Brain pericyte (primary cell): ENCODE results near the gene PAM16.

Experiments used
- DNase-seq: peaks from one replicate; pipeline ENCODE4 v3.0.0-alpha.2; 2012; ENCODE audit warnings: low read depth, low spot score

Gene PAM16

DNA sequence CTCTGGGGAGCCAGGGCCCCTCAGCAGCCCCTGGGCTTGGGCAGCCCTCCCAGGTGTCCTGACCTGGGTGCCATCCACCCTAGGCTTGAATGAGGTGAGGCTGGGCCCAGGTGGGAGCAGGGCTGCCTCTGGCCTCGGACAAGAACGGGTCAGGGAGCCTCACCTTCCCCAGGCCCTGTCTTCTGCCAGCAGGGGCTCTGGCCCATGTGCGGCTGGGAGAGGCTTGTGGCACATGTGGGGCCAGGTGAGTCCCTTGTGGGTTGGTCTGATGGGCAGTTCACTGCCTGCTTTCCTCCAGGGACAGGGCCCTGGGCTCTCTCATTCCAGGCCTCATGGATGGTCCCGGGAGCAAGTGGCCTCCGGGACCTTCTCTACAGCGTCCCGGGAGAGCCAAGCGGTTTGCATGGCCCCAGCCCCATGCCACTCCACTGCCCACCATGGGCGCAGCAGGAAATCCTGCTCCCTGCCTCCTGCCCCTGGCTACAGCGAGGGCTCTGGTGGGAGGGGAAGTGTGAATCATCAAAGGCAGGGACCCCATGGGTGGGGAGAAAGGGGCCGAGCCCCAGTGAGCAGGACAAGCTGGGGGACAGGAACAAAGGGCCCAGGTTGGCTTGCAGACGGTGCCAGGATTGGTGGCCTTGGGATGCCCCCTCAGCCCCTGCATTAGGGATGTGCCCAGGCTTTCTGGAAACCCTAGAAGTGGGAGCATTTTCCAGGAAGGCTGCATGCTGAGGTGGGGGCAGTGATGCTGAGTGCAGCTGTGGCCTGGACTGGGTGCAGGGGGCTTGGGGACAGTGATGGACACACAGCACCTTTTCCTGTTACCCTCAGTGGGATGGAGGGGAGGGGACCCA is 32.7 kb upstream of the PAM16 start:
- no peak for DNase-seq

DNA sequence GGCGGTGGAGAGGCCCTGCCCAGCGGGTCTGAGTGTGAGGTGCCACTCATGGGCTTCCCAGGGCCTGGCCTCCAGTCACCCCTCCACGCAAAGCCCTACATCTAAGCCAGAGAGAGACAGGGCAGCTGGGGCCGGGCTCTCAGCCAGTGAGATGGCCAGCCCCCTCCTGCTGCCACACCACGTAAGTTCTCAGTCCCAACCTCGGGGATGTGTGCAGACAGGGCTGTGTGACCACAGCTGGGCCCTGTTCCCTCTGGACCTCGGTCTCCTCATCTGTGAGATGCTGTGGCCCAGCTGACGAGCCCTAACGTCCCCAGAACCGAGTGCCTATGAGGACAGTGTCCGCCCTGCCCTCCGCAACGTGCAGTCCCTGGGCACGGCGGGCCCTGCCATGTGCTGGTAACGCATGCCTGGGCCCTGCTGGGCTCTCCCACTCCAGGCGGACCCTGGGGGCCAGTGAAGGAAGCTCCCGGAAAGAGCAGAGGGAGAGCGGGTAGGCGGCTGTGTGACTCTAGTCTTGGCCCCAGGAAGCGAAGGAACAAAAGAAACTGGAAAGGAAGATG is 31.8 kb upstream of the PAM16 start:
- no peak for DNase-seq

DNA sequence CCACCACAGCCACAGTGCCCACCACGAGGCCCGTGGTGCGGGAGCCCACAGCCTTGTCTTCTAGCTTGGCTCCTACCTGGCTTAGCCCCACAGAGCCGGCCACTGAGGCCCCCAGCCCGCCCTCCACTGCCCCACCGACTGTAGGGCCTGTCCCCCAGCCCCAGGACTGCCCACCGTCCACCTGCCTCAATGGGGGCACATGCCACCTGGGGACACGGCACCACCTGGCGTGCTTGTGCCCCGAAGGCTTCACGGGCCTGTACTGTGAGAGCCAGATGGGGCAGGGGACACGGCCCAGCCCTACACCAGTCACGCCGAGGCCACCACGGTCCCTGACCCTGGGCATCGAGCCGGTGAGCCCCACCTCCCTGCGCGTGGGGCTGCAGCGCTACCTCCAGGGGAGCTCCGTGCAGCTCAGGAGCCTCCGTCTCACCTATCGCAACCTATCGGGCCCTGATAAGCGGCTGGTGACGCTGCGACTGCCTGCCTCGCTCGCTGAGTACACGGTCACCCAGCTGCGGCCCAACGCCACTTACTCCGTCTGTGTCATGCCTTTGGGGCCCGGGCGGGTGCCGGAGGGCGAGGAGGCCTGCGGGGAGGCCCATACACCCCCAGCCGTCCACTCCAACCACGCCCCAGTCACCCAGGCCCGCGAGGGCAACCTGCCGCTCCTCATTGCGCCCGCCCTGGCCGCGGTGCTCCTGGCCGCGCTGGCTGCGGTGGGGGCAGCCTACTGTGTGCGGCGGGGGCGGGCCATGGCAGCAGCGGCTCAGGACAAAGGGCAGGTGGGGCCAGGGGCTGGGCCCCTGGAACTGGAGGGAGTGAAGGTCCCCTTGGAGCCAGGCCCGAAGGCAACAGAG is 31.0 kb upstream of the PAM16 start:
- no peak for DNase-seq

DNA sequence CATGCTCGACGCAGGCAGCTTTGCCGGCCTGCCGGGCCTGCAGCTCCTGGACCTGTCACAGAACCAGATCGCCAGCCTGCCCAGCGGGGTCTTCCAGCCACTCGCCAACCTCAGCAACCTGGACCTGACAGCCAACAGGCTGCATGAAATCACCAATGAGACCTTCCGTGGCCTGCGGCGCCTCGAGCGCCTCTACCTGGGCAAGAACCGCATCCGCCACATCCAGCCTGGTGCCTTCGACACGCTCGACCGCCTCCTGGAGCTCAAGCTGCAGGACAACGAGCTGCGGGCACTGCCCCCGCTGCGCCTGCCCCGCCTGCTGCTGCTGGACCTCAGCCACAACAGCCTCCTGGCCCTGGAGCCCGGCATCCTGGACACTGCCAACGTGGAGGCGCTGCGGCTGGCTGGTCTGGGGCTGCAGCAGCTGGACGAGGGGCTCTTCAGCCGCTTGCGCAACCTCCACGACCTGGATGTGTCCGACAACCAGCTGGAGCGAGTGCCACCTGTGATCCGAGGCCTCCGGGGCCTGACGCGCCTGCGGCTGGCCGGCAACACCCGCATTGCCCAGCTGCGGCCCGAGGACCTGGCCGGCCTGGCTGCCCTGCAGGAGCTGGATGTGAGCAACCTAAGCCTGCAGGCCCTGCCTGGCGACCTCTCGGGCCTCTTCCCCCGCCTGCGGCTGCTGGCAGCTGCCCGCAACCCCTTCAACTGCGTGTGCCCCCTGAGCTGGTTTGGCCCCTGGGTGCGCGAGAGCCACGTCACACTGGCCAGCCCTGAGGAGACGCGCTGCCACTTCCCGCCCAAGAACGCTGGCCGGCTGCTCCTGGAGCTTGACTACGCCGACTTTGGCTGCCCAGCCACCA is 30.2 kb upstream of the PAM16 start:
- DNase-seq: no peak

DNA sequence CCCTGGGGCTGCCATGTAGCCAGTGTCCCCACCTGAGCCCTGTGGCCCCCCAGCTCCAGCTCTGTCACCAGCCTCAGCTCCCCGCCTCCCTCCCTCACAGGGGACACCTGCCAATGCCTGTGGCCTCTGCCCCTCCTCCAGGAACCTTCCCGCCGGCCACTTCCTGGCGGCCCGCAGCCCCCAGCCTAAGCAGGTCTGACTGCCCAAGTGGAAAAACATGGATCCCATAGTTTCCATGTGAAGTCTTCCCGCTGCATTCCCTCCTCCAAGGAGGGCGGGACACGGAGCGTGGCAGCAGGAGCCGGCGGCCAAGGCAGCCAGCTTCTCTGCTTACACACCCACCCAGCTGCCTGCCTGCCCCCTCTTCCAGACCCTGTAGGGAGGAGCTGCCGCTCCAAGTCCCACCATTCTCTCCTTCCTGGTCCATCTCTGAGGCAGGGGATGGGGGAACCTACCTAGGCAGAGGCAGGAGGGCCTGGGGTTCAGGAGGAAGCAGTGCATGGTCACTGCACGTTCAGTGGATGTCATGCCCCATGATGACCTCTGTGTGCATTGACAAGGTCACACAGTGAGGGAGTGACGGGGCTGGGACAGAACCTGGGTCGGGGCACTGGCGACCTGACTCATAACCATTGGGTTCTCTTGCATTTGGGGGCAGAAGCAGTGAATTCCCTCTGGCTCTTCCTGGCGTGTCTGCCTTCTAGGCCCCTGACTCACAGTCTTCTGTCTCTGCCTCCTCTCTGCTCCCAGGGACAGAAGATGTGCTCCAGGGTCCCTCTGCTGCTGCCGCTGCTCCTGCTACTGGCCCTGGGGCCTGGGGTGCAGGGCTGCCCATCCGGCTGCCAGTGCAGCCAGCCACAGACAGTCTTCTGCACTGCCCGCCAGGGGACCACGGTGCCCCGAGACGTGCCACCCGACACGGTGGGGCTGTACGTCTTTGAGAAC is 29.3 kb upstream of the PAM16 start:
- DNase-seq: no peak

DNA sequence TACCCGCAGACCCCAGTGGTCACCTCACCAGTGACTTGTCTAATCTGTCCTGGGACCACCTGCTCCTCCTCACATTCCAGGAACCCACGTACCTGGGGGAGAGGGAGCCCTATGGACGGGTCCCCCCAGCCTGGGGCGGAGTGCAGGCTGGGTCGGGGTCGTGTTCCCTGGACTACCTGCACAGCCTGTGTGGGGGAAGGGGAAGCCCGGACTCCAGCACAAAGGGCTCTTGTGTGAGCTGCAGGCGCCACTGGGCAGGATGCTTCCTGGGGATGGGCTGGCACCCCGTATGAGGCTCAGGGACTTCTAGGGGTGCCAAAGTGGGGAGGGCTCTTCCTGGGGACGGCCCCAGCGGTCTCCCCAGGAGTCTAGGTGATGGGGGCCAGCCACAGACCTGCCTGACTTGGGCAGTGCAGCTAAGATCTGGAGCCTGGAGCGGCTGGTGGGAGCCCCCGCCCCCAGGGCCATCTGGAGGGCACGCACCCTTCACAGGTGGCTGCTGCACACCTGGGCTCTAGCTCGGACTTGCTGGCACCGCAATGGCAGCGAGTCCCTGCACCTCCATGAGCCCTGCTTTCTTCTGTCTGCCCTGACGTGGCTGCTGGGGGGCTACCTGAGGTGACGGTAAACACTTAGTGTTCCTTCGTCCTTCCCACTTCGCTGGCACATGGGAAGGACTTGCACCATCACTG is 28.0 kb upstream of the PAM16 start:
- DNase-seq: no peak

DNA sequence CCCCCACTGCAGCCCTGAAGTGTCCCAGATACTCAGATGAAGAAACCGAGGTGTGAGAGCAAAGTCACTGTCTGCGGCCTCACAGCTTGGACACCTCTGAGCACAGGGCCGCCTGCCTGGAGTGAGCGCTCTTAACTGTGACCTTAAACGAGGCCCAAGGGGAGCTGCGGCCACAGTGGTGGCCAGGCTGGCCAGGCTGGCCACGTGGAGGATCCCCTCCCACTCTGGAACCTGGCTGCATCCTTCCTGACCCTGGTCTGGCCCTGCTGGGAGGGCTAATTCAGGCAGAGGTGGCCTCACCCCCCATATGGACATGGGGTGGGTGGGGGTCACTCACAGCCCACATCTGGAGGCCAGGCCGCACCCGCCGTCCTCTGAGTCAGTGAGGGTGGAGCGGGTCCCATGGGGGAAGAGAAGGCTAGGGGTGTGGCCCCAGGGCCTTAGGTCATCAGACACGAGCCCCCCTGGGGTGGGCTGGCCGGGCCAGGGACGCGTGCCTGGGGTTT is 27.1 kb upstream of the PAM16 start:
- no peak for DNase-seq

DNA sequence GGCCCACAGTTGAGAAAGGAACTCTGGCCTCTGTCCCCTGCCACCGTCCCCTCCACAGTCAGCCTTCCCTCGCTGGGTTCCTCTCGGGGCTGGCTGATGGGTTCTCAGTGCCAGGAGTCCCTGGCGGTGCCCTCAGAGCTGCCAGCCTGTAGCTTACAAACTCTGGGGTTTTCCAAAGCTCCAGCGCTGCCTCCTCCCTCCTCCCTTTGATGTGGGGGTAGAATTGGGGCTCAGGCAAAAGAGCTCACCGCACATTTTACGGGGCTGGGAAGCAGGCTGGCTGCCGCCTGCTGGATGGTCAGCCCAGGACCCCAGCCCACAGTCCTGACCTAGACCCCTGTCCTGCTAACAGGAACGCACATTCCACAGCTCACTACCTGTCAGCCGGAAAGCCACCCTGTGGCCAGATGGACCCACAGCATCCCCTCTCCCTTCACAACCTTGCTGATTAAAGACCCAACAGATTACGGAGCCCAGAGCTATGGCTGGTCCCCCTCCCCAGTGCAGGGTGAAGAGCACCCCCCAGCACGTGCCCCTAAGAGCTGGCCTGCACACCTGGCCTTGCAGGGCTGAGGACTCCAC is 26.5 kb upstream of the PAM16 start:
- no peak for DNase-seq

DNA sequence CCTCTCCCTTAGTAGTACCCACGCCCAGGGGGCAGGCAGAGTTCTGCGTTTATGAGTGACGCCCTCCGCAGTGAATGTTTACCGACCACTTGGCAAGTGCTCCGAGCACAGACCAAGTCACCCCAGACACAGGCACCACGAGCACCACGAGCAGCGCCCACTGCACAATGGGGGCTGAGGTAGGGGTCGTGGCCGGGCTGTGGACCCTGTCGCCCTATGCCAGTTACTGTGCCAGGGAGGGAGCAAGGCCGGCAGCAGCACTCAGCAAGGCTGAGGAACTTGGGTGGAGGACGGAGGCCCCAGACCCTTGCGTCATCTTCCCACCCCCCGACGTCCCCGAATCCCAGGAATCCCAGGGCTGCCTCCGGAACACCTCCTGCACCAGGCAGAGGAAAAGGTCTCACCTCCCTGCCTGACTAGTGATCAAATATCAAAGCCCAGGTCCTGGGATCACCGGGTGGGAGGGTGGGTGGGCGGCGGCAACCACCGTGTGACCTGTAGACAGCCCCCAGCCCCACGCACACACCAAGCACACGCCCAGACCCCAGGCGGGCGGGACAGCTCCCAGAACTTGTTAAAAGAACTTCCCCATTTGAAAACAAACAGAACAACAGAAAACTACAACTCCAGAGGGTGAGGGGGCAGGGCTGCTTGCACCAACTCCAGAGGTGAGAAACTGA is 25.9 kb upstream of the PAM16 start:
- DNase-seq: no peak

DNA sequence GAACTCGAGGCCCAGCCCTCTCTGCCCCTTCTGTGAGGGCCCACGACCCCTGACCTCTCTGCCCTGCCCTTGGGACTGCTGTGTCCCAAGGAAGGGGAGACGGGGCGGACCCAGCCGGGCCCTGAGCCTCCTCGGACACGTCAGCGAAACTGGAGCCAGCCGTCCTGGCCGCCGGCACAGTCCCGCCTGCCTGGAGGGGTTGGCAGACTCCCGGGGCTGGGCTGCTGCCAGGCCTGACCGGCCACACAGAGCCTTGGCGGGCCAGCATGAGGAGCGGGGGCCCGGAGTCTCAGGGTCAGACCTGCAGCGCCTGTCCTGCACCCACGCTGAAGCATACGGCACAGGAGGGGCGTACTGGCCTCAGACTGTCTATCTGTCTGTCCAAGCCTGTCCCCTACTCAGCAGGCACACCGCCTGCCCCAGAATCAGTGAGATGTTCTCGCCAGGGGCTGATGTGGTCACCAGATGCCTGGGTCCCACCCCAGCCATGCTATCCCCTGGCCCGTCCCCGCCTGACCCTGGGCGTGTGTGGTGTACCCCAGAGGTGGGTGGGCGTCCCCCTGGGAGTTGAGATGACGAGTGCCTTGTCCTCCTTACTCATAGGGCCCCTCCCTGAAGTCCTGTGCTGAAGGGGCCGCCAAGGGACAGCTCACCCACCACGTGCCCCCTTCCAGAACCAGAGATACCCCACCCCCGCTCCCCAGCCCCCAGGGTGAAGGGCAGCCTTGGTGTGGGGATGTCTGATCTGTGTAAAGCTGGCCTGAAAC is 25.2 kb upstream of the PAM16 start:
- DNase-seq: no peak

DNA sequence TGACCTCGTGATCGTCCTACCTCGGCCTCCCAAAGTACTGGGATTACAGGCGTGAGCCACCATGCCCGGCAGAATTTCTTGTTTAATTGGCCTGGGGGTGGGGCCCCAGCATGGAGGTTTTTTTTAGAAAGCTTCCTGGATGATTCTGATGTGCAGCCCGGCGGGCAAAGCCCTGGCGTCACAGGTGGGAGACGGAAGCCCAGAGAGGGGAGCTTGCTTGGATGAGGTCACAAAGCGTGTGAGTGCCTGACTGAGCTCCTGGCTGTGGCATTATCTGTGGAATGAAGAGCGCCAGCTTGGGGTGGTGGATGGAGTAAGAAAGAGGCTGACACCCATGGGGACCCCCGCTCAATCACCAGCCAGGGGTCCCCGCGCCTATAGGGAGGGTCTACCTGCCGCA is 24.6 kb upstream of the PAM16 start:
- no peak for DNase-seq

DNA sequence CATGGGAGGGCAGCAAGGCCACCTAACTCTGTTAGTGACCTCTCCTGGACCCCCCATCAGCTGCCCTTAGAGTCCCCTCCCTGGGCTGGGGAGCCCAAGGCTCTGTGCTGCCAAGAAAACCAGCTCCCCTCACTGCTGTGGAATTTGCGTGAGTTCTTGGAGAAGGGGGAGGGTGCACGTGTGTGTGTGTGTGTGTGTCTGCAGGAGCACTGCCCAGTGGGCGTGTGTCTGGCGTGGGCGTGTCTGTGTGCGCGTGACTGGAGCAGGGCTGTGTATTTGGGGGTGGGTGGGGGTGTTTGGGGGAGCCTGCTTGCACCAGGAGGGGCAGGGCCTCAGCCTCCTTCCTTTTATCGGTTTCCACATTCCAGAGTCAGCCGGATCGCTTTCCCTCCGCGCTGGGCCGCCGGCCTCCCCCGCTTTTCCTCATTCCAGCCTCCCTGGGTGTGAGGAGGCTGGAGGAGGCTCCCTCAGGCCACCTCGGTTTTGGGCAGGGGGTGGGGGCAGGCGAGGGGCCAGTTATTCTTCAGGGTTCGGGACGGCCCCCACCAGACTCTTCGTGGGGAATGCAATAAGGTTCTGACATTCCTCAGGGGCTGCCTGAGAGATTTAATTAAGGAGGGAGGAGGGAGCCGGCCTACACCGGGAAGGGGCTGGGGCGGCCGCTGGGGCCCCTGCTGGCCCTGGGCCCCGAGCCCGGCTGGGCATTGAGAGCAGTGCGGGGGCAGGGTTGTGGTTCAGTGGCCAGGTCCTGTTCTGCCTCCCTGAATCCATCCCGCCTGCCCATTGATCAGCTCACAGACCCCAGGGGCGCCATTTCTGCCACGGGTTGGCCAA is 23.0 kb upstream of the PAM16 start:
- no peak for DNase-seq

DNA sequence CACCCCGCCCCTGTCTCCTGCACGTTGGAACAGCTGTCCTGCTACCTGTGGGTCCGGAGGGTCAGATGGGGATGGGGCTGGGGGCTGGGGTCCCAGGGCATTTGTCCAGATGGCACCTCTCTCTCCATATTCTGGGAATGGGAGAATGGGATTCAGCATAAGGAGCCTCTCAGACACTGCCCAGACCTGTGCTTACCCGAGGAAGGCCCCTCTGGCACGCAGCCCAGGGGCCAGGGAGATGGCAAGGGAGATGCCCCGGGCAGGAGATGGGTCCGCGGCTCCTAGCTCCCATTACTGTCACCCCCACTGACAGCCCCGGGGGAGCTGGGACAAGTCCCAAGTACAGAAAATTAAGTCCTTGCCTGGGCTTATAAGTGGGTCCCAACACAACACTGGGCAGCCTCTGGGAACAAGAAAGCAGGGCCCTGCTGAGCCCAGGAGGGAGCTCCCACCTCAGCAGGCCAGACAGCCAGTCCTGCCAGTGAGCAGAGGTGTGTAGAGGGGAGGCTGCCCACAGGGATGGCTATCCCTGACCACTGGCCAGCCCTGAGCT is 22.3 kb upstream of the PAM16 start:
- DNase-seq: no peak

DNA sequence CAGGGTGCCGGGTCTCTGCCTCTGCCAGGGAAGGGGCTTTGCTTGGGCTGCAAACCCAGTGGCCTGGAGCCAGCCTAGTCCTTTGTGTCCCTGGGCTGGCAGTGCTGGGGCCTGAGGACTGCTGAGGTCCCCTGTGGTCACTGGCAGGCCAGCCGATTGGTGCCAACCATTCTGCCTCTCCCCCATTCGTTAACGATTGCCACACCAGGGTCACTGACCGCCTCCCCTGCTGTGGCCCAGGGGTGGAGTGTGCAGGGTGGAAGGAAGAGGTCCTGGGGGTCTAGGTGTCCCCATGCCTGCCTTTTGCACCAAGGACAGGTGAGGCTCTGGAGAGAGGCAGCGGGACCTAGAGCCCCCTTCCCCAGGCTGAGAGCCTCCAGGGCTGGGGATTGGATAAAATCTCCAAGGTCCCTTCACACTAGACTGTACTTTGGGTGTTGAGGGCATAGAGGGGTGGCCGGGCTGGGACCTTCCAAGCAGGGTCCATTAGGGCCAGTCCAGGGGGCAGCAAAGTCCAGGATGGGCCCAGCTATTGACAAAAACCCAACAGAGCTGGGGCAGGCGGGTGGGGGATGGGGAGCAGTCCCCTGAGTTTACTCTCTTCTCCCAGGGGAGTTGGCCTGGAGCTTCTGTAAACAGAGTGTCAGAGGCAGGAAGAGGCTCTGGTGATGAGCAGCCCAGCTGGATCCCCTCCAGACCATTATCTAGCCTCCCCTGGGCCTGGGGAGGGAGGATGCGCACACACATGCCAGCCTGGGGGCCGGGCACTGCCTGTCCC is 21.6 kb upstream of the PAM16 start:
- no peak for DNase-seq

DNA sequence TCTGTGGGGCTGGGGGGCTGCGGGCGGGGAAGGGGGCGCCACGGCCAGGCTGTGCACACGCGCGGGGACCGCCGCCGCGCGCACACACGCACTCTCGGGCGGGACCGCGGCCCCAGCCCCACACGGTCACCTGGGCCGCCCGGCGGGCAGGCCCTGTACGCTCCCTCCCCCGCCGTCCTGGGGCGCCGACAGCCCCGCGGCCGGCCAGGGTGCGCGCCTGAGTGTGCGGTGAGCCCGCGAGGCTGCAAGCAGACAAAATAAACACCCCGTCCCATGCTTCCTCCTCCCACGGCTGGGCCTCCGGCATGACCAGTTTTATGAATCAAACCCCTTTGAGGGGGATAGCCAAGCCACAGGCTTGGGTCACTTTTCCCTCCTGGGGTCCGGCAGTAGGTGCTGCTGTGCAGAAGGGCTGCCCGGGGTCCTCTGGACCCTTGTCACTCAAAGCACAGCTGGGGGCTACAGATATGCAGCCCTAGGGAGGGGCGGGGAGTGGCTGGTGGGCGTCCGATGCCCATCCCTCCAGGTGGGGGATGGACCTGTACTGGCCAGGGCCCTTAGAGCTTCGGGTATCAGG is 21.0 kb upstream of the PAM16 start:
- no peak for DNase-seq
